Epithelial cell of proximal tubule (primary cell): Measurements from ENCODE around the gene UNK. TPM values are rescaled to one million over a fixed set of nuclear protein-coding genes. Genes with fewer than 3 reads are reported as not detected.

Source experiments
- DNase-seq: peaks from one replicate; pipeline ENCODE4 v3.0.0-alpha.2; 2011; ENCODE audit warnings: low read depth
- H3K4me3 ChIP-seq: 2 replicates; pipeline ENCODE4 v1.5.1; 2011; ENCODE audit warnings: low read depth, mild to moderate bottlenecking, low read length
- total RNA-seq: library from RNA; depleted of rRNA; stranded (reverse); fragments of >200 nt; gene quantifications from 2 replicates; pipeline ENCODE4 v1.2.3, GENCODE V29; 2015
- TF ChIP-seq, protein P1 (sequence below): conservative IDR thresholded peaks from 2 replicates; pipeline ENCODE4 v1.5.1; 2012; ENCODE audit warnings: low read depth, mild to moderate bottlenecking, low read length

Gene UNK
- total RNA-seq, 1 donor from 2014 or later = 19.4 TPM

DNA sequence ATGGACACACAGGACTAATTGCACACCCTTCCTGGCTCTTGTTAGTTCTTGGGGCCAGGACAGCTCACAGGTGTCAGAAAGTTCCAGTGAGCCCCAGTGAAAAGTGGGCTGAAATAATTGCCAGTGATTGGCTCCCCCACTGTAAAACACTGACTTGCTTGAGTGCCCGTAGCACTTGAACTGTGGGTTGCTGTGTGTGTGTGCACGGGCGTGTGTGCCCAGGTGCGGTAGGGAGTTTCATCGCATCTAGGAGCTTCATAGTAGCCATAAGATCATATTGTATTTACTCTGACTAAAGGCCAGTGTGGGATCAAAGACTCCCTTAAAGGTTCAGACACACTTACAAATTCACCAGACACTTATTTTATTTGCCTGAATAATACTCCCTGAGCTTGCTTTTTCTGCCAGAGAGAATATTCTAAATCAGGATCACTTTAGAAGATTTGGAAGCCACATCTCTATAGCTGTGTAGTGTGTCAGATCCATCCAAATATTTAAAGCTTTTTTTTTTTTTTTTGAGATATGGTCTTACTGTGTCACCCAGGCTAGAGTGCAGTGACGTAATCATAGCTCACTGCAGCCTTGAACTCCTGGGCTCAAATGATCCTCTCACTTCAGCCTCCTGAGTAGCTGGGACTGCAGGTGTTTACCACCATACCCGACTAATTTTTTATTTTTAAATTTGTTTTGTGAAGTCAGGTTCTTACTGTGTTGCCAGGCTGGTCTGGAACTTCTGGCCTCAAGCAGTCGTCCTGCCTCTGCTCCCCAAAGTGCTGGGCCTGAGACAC is 11.4 kb downstream of the UNK start:
- TF ChIP-seq, protein P1, sequence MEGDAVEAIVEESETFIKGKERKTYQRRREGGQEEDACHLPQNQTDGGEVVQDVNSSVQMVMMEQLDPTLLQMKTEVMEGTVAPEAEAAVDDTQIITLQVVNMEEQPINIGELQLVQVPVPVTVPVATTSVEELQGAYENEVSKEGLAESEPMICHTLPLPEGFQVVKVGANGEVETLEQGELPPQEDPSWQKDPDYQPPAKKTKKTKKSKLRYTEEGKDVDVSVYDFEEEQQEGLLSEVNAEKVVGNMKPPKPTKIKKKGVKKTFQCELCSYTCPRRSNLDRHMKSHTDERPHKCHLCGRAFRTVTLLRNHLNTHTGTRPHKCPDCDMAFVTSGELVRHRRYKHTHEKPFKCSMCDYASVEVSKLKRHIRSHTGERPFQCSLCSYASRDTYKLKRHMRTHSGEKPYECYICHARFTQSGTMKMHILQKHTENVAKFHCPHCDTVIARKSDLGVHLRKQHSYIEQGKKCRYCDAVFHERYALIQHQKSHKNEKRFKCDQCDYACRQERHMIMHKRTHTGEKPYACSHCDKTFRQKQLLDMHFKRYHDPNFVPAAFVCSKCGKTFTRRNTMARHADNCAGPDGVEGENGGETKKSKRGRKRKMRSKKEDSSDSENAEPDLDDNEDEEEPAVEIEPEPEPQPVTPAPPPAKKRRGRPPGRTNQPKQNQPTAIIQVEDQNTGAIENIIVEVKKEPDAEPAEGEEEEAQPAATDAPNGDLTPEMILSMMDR = no peak
- DNase-seq = no peak
- H3K4me3 ChIP-seq = no peak overlapping the region

DNA sequence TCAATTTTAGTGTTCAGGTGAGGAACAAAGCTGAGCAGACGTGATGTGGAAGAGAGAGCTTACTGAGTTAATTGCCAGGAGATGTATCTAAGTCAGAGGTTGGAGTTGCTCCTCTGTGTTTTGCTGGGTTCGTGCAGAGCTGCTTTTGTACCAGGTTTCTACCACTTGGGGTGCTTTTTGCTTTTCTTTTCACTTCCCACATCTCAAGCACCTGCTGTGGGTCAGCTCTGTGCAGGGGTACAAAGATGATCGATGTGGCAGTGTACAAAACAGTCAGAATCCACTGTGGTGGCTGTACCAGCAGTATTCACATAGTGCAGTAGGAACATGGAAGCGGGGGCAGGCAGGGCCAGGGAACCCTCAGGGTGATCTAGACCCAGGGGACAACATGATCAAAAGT is 14.8 kb downstream of the UNK start:
- H3K4me3 ChIP-seq = no peak overlapping the region
- DNase-seq = no peak
- TF ChIP-seq, protein P1 = no peak

DNA sequence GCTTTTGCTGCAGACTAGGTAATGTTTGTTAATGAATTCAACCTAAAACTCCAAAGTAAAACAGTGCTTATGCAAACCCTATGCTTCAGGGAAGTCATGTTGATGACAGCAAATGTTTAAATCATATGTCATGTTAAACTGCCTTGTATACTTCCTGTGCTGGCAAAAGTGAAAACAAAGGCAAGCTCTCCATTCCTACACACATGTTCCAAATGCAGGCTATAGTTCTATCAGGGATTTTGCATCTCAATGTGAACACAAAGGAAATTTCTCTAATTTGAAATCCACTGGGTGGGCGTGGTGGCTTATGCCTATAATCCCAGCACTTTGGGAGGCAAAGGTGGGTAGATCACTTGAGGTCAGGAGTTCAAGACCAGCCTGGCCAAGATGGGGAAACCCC is 19.3 kb downstream of the UNK start:
- TF ChIP-seq, protein P1 = no peak
- DNase-seq = no peak
- H3K4me3 ChIP-seq = no peak overlapping the region

DNA sequence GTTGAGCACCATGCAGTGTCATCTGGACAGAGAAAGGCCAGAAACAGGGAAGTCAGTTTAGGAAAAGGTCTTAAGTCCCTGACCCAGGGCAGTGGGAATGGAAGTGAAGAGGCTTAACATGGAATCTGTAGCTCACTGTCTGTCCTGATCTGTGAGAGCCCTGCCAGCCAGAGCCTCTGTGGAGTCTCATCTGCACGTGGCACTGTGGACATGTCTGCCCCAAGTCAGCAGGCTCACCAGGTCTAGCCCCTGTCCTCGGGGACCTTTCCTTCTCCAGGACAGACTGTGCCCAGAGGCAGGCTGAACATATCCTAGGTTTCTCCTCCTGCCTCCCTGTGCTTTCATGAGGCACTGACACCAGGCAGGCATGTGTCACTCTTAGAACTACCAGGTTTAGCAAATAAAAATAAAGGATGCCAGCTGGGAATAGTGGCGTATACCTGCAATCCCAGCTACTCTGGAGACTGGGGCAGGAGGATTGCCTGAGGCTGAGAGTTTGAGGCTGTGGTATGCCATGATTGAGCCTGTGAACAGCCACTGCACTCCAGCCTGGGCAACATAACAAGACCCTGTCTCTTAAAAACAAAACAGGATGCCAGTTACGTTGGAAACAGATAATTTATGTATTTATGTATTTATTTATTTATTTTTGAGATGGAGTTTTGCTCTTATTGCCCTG is 22.4 kb downstream of the UNK start:
- TF ChIP-seq, protein P1 = no peak
- no peak overlapping the region for H3K4me3 ChIP-seq
- DNase-seq = no peak

DNA sequence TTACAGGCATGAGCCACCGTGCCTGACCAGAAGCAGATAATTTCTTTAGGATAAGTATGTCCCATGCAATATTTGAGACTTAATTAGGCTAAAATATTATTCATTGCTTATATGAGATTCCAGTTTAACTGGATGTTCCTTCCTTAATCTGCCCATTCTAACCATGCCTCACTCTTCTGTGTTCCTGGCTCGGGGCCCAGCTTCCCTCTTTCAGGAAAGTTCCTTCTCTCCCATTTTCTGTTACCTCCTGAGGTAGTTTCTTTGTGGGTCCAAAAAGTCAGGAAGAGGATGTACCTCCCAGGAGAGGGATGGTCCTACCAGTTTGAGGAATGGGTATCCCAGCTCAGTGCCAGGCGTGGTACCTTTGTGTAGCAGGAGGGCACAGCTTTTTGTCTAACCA is 23.3 kb downstream of the UNK start:
- TF ChIP-seq, protein P1 = no peak
- no peak for DNase-seq
- no peak overlapping the region for H3K4me3 ChIP-seq

DNA sequence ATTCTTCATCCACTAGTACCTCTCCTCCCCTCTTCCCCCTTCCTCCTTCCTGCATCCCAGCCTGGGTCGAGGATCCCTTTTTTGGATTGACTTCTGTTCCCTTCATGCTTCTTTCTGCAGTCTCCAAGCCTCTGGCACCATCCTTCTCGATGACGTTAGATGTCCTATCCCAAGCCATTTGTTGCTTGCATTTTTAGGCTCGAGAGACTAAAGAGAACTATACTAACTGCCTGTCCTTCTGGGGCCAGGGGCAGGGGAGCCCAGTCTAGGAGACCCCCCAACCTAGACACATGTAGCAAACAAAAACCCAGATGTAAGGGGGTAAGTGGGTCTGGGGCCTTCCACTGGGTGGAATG is 23.9 kb downstream of the UNK start:
- no peak overlapping the region for H3K4me3 ChIP-seq
- TF ChIP-seq, protein P1 = no peak
- no peak for DNase-seq
